GM21381 (cell line): ENCODE measurements around the gene TBC1D8.

Experiments used
- ATAC-seq: cut with Tn5 transposase; IDR thresholded peaks from one replicate; pipeline ENCODE4 v1.9.1; 2021; ENCODE audit warnings: mild to moderate bottlenecking, moderate library complexity; ENCODE audit not compliant: unreplicated experiment

TBC1D8 gene

GRCh38 chr2:101139495-101139894, 11.7 kb downstream of the TBC1D8 start:
- ATAC-seq = no peak

DNA sequence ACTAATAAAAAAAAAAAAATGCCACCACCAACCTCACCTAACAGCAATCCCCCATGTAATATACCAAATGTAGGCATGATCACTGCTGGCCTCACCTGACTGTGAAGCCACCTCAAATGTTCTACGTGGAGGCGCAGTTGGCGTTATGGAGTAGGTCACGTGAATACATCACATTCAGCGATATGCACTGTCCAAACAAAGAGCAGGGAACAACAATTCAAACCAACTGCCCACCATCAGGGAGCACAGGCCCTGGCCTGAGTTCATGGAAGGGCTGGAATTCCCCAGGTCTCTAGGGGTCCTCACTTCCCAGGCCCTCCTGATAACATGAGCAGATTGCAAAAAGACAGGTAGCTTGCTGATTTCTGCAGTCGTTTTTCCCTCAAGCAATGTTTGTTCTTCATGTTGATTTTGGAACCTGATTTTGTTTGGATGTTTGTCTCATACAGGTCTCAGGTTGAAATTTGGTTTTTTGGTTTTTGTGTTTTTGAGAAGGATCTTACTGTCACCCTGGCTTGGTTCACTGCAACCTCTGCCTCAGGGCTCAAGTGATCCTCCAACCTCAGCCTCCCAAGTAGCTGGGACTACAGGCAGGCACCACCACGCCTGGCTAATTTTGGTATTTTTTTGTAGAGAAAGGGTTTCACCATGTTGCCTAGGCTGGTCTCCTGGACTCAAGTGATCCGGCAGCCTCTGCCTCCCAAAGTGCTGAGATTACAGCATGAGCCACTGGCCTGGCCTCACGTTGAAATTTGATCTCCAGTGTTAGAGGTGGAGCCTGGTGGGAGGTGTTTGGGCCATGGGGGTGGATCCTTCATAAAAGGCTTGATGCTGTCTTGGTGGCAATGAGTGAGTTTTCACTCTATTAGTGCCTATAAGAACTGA, 15.5 kb downstream of the TBC1D8 start:
- ATAC-seq = no peak

GRCh38 chr2:101133492-101134100, 17.6 kb downstream of the TBC1D8 start:
- ATAC-seq = no peak

DNA sequence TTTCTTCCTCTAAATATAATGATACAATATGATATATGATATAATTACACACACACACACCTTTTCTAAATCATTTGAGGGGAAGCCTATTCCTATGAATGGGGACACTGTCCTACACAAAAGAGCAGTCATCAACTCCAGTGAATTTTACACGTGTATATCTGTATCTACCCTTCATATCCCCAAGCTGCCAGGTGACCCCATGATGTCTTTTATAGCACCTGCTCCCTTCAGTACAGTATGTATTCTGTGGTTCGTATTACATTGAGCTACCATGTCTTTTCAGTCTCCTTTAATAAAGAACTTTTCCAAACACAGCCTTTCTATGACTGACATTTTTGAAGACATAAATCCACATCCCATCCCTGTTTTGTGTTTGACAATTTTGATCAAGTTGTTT, 19.0 kb downstream of the TBC1D8 start:
- no peak for ATAC-seq

GRCh38 chr2:101130081-101130480, 21.1 kb downstream of the TBC1D8 start:
- no peak for ATAC-seq

DNA sequence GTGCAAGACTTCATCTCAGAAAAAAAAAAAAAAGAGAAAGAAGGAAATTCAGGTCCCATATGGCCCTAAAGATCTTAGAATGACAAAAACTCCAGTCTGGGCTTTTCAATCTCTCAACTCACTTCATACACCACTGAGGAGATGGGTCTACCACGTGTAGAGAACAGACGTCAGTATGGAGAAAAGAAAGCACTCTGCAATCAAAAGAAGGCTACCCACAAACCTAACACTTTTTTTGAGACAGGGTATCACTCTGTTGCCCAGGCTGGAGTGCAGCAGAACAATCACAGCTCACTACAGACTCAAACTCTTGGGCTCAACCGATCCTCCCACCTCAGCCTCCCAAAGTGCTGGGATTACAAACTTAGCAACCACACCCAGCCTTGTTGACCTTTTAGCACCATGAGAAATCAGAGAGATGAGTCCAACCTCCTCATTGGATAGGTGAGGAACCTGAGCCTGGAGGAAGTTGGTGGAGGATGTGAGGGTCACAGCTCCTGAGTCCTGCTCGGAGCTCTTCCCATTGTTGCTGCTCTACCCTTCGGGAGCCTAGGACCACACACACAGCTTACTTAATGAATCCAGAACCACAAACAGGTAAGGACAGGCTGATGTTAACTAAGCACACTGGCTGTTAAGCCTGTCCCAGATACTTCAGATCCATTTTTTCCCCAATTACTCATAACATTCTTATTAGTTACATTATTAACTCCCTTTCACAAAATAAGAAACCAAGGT, 23.7 kb downstream of the TBC1D8 start:
- no peak for ATAC-seq

DNA sequence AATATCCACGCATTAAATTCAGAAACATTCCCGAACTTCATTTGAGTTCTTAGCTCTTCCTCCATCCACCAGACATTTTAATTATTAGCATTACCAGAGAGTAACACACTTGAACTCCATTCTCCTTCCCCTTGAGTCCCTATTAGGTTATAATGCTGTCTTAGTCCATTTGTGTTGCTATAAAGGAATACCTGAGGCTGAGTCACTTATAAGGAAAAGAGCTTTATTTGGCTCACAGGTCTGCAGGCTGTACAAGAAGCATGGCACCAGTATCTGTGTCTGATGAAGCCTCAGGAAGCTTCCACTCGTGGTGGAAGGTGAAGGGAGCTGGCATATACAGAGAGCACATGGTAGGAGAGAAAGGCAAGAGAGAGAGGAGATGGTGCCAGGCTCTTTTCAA, 25.4 kb downstream of the TBC1D8 start:
- no peak for ATAC-seq

DNA sequence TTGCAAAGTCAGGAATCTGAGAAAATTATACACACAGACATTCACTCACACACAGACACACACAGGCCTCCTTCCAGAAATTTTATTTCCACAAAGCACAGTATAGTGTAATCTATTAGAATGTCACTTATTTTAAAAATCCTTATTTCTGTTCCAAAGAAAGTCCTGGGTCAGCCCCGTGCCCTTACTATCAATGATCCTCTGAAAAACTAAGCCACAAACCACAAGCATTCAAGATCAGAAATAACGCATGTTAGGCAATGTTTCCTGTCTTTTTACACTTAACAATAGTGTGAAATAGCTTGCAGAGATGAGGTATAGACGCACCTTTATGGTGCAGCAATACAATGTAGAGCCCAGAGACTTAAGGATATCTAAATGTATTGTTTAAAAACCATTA, 25.8 kb downstream of the TBC1D8 start:
- ATAC-seq = no peak

DNA sequence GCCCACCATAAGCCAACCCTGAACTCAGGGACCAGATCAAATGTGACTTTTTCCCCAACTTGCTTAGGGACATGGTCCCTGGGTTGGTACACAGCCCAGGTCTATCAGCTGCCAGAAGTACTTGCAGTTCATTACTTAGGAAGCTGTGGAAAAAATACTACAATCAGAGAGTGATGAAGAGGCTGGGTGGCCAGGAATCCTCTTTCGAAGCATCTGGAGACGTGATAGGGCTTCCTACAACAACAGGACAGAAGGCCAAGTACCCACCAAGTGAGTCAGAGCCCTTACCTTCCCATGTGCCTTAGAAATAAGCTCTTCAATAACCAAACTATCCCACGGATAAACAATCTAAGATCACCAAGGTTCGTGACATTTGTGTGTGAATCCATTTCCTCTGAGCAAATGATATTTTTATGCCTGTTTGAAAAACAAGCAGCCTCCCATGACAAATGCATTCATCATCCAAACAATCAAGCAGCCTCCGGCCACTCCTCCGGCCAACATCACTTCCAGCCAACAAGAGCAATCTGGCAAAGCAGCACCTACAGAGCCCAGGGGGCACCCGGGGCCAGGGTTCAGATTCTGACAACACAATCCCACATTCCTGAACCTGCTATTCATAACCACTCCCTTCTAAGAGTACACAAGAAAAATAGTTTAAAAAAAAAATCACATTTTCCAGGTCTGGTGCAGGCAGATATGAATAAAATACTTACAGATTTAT, 26.4 kb downstream of the TBC1D8 start:
- no peak for ATAC-seq

GRCh38 chr2:101123795-101124471, 27.2 kb downstream of the TBC1D8 start:
- no peak for ATAC-seq

DNA sequence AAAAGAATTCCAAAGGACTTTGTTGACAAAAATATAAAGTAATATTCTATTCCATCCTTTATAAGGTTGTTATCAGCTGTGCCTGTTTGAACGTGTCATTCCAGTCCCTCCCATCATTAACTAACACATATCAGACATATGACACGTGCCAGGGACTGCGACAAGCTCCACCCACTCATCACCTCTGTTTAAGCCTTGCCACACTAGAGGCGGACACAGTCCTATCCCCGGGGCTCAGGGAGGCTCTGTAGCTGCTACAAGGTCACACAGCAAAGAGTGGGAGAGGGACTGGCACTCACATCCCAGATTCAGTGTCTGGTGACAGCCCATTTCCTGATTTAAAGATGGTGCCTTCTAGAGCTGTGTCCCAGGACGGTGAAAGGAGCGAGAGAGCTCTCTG, 30.0 kb downstream of the TBC1D8 start:
- no peak for ATAC-seq

DNA sequence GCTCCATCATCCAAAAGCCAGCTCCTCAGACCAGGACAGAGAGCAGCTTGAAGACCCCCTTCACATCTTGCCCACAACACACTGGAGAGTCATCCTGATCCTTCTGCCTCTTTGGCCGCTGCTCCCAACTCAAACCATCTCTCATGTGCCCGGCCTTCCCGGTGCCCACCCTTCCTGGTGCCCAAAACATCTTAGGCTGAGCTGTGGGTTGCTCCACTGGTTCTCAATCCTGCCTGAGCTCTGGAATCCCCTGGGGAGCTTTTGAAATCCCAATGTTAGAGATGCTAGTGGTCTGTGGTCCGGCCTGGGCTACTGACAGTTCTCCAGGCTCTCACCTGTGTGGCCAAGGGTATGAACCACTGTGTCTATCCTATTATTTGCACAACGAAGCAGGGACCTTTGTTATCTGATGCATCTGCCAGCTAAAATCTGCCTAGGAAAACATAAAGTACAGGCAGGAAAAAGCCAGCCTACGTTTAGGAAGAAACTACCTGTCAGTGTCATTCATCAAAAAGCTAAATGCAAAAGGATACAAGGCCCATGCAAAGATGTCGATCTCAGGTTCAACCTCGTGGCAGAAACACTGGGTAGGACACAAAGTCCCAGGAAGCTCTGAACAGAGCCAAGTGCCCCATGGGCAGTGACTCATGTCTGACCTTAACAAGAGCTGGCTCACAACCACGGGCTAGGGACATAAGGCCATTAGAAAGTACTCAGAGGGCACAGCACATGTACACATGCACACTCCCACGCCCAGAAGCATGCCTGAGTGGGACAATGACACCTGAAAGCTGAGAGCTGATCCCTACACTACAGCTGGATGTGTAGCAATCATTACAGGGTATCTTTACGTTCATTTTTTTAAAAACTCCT, 30.8 kb downstream of the TBC1D8 start:
- ATAC-seq = no peak

DNA sequence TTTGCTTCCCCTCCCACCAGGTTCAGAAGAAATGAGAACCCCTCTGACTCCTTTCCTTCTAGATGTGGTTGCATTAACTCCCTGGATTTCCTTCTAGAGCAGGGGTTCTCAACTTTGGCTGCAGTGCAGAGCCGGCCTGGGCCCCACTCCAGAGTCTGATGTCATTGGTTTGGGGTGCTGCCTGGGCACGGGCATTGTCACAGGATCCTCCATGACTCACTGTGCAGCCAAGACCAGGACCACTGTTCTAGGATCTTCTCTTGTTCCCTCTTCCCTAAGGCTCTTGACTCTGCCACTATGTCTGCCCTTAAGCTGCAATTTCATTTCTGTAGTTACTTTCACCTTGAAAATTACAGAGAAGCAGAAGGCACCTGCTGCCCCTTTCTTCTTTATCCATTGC, 31.8 kb downstream of the TBC1D8 start:
- ATAC-seq = no peak

- ATAC-seq = no peak
Measured at GRCh38 chr2:101116841-101117552, 34.2 kb downstream of the TBC1D8 start.

DNA sequence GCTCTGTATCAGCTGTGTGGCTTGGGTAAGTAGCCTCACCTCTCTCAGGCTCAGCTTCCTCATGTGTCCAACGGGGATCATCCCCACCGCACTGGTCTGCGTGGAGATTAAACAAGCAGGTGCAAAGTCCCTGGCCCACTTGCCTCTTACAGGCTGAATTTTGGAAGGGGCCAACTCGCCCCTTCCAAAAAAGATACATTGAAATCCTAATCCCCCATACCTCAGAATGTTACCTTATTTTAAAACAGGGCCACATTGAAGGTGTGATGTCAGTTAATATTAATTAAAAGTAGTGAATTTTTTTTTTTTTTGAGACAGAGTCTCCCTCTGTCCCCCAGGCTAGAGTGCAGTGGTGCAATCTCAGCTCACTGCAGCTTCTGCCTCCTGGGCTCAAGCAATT, 34.8 kb downstream of the TBC1D8 start:
- ATAC-seq = no peak

DNA sequence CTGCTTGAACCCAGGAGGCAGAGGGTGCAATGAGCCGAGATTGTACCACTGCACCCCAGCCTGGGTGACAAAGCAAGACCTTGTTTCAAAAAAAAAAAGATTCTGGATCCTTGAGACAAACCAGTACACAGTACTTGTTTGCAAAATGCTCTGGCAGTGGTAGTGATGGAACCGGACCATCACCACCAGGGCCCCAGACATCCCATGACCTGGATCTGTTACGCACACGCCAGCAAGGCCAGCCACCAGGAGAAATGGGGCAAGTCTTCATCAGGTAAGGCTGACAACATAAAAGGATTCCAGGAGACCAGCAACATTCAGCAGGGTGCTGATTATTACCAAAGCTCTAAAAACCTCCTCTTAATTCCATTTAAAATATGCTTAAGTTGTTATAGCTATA, 35.5 kb downstream of the TBC1D8 start:
- ATAC-seq = no peak

GRCh38 chr2:101114815-101115214, 36.4 kb downstream of the TBC1D8 start:
- ATAC-seq = no peak

DNA sequence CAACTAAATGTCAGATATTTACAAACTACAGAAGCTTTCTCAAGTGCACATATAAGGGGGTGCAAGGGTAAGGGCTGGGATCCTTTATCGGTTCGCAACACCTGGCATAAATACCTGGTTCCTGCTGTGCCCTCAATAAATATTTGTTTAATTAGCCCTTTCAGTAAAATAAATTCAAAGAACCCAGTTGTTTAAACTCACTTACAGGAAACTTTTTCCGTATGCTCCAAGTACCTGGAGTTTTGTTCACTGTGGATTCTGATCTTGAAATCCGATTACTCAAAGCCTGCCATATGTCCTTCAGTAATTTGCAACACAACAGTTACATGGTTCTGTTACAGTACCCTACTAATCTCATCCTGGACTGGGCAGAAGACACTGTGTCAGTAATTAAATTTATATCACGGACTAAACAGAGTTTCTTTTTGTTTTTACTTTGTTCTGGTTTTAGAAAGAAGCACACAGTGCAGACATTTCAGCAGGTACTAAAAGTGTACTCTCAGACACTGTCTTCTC, 36.9 kb downstream of the TBC1D8 start:
- ATAC-seq = no peak
